ENCODE measurements around the gene FAM81B.

Gene FAM81B

GRCh38 chr5:95454536-95454935 lies 63.4 kb downstream of the FAM81B start:
- no peak for DNase-seq (ENCODE audit: low read depth in 4 of 4, low spot score in 1 of 4)

- no peak for DNase-seq (ENCODE audit: low read depth in 4 of 4, low spot score in 1 of 4)
Observed at GRCh38 chr5:95460665-95461064, 69.5 kb downstream of the FAM81B start.

GRCh38 chr5:95471487-95471886 lies 80.3 kb downstream of the FAM81B start:
- DNase-seq (ENCODE audit: low read depth in 4 of 4, low spot score in 1 of 4), result no peak

- DNase-seq (ENCODE audit: low read depth in 4 of 4, low spot score in 1 of 4), result no peak
Observed at GRCh38 chr5:95471942-95472341, 80.8 kb downstream of the FAM81B start.

GRCh38 chr5:95484421-95484820 lies 93.3 kb downstream of the FAM81B start:
- no peak for DNase-seq (ENCODE audit: low read depth in 4 of 4, low spot score in 1 of 4)

GRCh38 chr5:95486191-95486590 lies 95.0 kb downstream of the FAM81B start:
- DNase-seq (ENCODE audit: low read depth in 4 of 4, low spot score in 1 of 4), result no peak

- DNase-seq (ENCODE audit: low read depth in 4 of 4, low spot score in 1 of 4), result no peak
Observed at GRCh38 chr5:95487880-95488279, 96.7 kb downstream of the FAM81B start.

Measured in stimulated activated CD4-positive, alpha-beta T cell treated with anti-CD3 and anti-CD28 coated beads, Interleukin-1b, Interleukin-23, amount 100 ng/mL, for 24 hours (primary cell).